IMR-90 (cell line): ENCODE measurements around the gene TNRC18. TPM values are rescaled to one million over a fixed set of nuclear protein-coding genes. Genes with fewer than 3 reads are reported as not detected.
"Not testable (repeated sequence)": the region's sequence is repeated elsewhere in the genome, so short reads cannot be mapped to it uniquely, and the experiment has no call there.

Experiments
- ATAC-seq: fragments of 200-7000 bp; cut with Tn5 transposase; 2 replicates; pipeline ENCODE4 v1.9.1; 2020; ENCODE audit warnings: low read depth, mild to moderate bottlenecking, moderate library complexity
- BruUV-seq: library from RNA; stranded (reverse); fragments of 400-500 nt; replicated peaks from 2 replicates; lab custom pipeline; 2021; lab: Mats Ljungman, UMichigan
- CTCF ChIA-PET: fragments of 300-600 bp; formaldehyde crosslinking; extraction: SDS; loops from one replicate; lab custom pipeline; 2021; ENCODE audit warnings: antibody characterized with exemption; lab: Yijun Ruan, JAX
- POLR2A ChIA-PET: fragments of 300-600 bp; sonication (Branson Sonifier 250); formaldehyde crosslinking; loops from one replicate; lab custom pipeline; 2022; ENCODE audit warnings: antibody characterized with exemption; ENCODE audit not compliant: unreplicated experiment; lab: Charles Lee
- DNase-seq: peaks from one replicate; pipeline ENCODE4 v3.0.0; 2013
- H2AFZ ChIP-seq: replicated peaks from 2 replicates; pipeline ENCODE3; 2013; ENCODE audit warnings: low read length, mild to moderate bottlenecking; ENCODE audit not compliant: poor library complexity
- H2AK5ac ChIP-seq: 2 replicates; pipeline ENCODE4 v1.6.1; 2013; ENCODE audit warnings: low read depth, low read length, inconsistent platforms
- H2AK9ac ChIP-seq: replicated peaks from 2 replicates; pipeline ENCODE3; 2013; ENCODE audit warnings: mild to moderate bottlenecking, low read depth, low read length, moderate library complexity; ENCODE audit not compliant: poor library complexity
- H2BK120ac ChIP-seq: 2 replicates; pipeline ENCODE4 v1.6.1; 2013; ENCODE audit warnings: low read depth, low read length, inconsistent platforms
- H2BK15ac ChIP-seq: 3 replicates; pipeline ENCODE4 v1.6.1; 2013; ENCODE audit warnings: low read depth, low read length, inconsistent platforms
- H2BK20ac ChIP-seq: 2 replicates; pipeline ENCODE4 v1.6.1; 2013; ENCODE audit warnings: low read depth, mild to moderate bottlenecking, inconsistent platforms, low read length, moderate library complexity
- H2BK5ac ChIP-seq: 2 replicates; pipeline ENCODE4 v1.6.1; 2013; ENCODE audit warnings: mild to moderate bottlenecking, low read depth, low read length, inconsistent platforms; ENCODE audit not compliant: poor library complexity, severe bottlenecking
- H3K14ac ChIP-seq: replicated peaks from 2 replicates; pipeline ENCODE4 v1.6.1; 2013; ENCODE audit warnings: low read depth, low read length, inconsistent platforms
- H3K18ac ChIP-seq: 2 replicates; pipeline ENCODE4 v1.6.1; 2013; ENCODE audit warnings: low read depth, low read length, control low read depth
- H3K23ac ChIP-seq: 2 replicates; pipeline ENCODE4 v1.6.1; 2013; ENCODE audit warnings: low read depth, low read length, inconsistent platforms
- H3K27ac ChIP-seq: 2 replicates; pipeline ENCODE4 v1.5.1; 2013; ENCODE audit warnings: mild to moderate bottlenecking, control low read depth, low read length; ENCODE audit not compliant: insufficient read depth
- H3K27me3 ChIP-seq: 2 replicates; pipeline ENCODE4 v1.6.1; 2013; ENCODE audit warnings: low read length; ENCODE audit not compliant: control insufficient read depth, insufficient read depth
- H3K36me3 ChIP-seq: 2 replicates; pipeline ENCODE4 v1.6.1; 2013; ENCODE audit warnings: low read length, mixed read lengths; ENCODE audit not compliant: control insufficient read depth, insufficient read depth
- H3K4ac ChIP-seq: 2 replicates; pipeline ENCODE4 v1.6.1; 2013; ENCODE audit warnings: low read depth, low read length, inconsistent platforms
- H3K4me1 ChIP-seq: 2 replicates; pipeline ENCODE4 v1.6.1; 2013; ENCODE audit warnings: low read length, mixed read lengths; ENCODE audit not compliant: control insufficient read depth, insufficient read depth
- H3K4me2 ChIP-seq: 2 replicates; pipeline ENCODE4 v1.6.1; 2013; ENCODE audit warnings: low read depth, mild to moderate bottlenecking, control low read depth, low read length, moderate library complexity
- H3K4me3 ChIP-seq: 2 replicates; pipeline ENCODE4 v1.5.1; 2013; ENCODE audit warnings: low read depth, mild to moderate bottlenecking, control low read depth, low read length, moderate library complexity; ENCODE audit not compliant: insufficient read depth
- H3K56ac ChIP-seq: 2 replicates; pipeline ENCODE4 v1.6.1; 2013; ENCODE audit warnings: low read length, inconsistent platforms; ENCODE audit not compliant: insufficient read depth; ENCODE audit errors: extremely low read depth
- H3K79me1 ChIP-seq, 2 experiments: 2 replicates each; pipeline ENCODE4 v1.6.1; 2013; ENCODE audit warnings: low read length in 2 of 2, inconsistent platforms in 1 of 2, low read depth in 1 of 2
- H3K9ac ChIP-seq: 2 replicates; pipeline ENCODE4 v1.6.1; 2013; ENCODE audit warnings: low read depth, low read length, control low read depth
- H3K9me1 ChIP-seq: 2 replicates; pipeline ENCODE4 v1.6.1; 2013; ENCODE audit warnings: low read length, inconsistent platforms; ENCODE audit not compliant: insufficient read depth
- H3K9me3 ChIP-seq: 2 replicates; pipeline ENCODE4 v1.6.1; 2013; ENCODE audit warnings: low read length; ENCODE audit not compliant: control insufficient read depth, insufficient read depth
- H4K20me1 ChIP-seq: 2 replicates; pipeline ENCODE4 v1.6.1; 2013; ENCODE audit warnings: low read length, inconsistent platforms; ENCODE audit not compliant: insufficient read depth
- H4K5ac ChIP-seq: 2 replicates; pipeline ENCODE4 v1.6.1; 2013; ENCODE audit warnings: mild to moderate bottlenecking, low read depth, low read length, control low read depth
- H4K8ac ChIP-seq, 2 experiments: 2 replicates each; pipeline ENCODE4 v1.6.1; 2013; ENCODE audit warnings: low read depth in 2 of 2, low read length in 2 of 2, control low read depth in 1 of 2, inconsistent platforms in 1 of 2
- H4K91ac ChIP-seq: 2 replicates; pipeline ENCODE4 v1.6.1; 2013; ENCODE audit warnings: low read depth, low read length, inconsistent platforms; ENCODE audit not compliant: insufficient read depth
- WGBS, 2 experiments: methylation state at CpG; one replicate each; pipeline versions ENCODE4 v1.1.5 to v1.1.7; 2013; ENCODE audit warnings: missing lambda C conversion rate in 2 of 2; ENCODE audit not compliant: insufficient read length in 1 of 2; ENCODE audit errors: extremely low coverage in 2 of 2; 5-methylcytosine and 5-hydroxymethylcytosine counted together
- dilution Hi-C: fragments of 300-500 bp; cut with HindIII; formaldehyde crosslinking; loops from one replicate; pipeline ENCODE4 v1.14.3; 2018; ENCODE audit warnings: low sequenced_read_pairs; ENCODE audit not compliant: unreplicated experiment
- in situ Hi-C: fragments of 300-500 bp; cut with MboI; formaldehyde crosslinking; loops from 3 replicates; pipeline ENCODE4 v1.14.3; 2019; ENCODE audit warnings: low sequenced_read_pairs, inconsistent platforms, mixed read lengths
- intact Hi-C: fragments of 100-400 bp; cut with micrococcal nuclease; formaldehyde crosslinking; loops from 2 replicates; pipeline ENCODE4 v1.10.0; 2022
- polyA plus RNA-seq, 3 experiments: library from polyadenylated mRNA; depleted of rRNA; stranded (reverse); fragments of >200 nt; gene quantifications; 2 replicates each; pipeline ENCODE4 v1.2.3, GENCODE V29; 2012; ENCODE audit warnings: low replicate concordance in 1 of 3
- total RNA-seq: library from RNA; depleted of rRNA; stranded (reverse); fragments of >200 nt; gene quantifications from 2 replicates; pipeline ENCODE4 v1.2.3, GENCODE V29; 2012

The TNRC18 gene
- total and polyA plus RNA-seq, 2 of the 4 experiments (the other 2 are of a cell fraction): 4.7 to 29.6 TPM

DNA sequence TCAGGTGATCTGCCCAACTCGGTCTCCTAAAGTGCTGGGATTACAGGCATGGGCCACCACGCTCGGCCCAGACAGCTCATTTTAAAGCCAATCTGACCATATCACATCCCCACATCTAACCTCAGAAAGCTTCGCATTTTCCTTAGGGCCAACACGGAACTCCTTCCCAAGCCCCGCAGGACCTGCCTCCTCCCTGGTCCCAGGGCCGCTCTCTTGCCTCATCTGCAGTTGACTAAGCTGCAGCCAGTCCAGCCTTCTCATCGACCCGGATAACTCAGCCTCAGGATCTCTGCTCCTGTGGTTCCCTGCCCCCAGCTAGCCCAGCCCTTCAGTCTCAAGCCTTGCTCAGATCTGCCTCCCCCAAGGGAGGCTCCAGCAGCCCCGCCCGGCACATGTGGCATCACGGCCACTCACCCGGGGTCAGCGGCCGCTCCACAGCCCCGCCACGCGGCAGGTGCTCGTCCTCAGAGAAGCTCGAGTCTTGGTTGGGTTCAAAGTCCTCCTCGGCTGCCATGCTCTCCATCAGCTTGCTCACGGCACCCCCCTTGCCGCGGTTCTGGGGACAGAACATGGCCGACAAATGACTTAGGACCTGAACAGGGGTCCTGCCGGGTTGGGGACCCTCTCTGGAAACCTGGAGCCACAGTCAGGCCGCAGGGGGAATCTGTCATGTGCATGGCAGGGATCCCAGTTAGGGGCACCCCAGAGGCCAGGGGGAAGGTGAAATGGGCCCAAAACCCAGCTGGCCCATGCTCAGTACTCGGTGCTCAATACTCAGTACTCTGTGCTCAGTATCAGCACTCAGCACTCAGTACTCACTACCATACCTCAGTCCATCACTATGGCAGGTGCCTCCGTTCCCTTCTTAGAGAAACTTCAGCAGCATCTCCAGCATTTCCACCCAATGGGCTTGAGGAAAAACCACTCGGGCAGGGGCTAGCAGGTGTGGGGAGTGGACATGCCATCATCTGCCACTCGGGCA, 99.5 kb downstream of the TNRC18 start:
- H4K91ac ChIP-seq, in situ Hi-C loops, DNase-seq, ATAC-seq, H3K23ac ChIP-seq, H3K27ac ChIP-seq, CTCF ChIA-PET, H3K4ac ChIP-seq, H2BK120ac ChIP-seq, H2AFZ ChIP-seq, H4K8ac ChIP-seq, H3K9ac ChIP-seq, H3K9me1 ChIP-seq, H2BK5ac ChIP-seq, H2BK20ac ChIP-seq, H3K4me2 ChIP-seq, H2BK15ac ChIP-seq, H4K20me1 ChIP-seq, H3K4me1 ChIP-seq, H3K9me3 ChIP-seq, POLR2A ChIA-PET, H3K14ac ChIP-seq, H3K18ac ChIP-seq, dilution Hi-C loops, intact Hi-C loops, H3K27me3 ChIP-seq, H3K56ac ChIP-seq, H2AK5ac ChIP-seq, H4K5ac ChIP-seq, H3K4me3 ChIP-seq, BruUV-seq, H2AK9ac ChIP-seq: not testable (repeated sequence)
- peaks cover 0 to 23% of the 10 kb centered on the region in 2 experiments; a peak in 3 of 4 replicates for H3K79me1 ChIP-seq
- peaks cover 66% of the 10 kb centered on the region for H3K36me3 ChIP-seq
- 95% methylated on average over 19 of the region's 31 CpGs; no CpG with 5 or more reads in 1 of the 2 experiments for WGBS, 2 experiments
